GM12801 (cell line): ENCODE data around the gene BLVRA.

ENCODE experiments used
- TF ChIP-seq, protein P1 (sequence below): IDR thresholded peaks from one replicate; pipeline ENCODE4 v1.5.1; 2011; ENCODE audit warnings: control low read depth; ENCODE audit not compliant: insufficient read length; ENCODE audit errors: extremely low read depth

The BLVRA gene

GRCh38 chr7:43792471-43793150 is 34.1 kb downstream of the BLVRA start:
- TF ChIP-seq, protein P1, sequence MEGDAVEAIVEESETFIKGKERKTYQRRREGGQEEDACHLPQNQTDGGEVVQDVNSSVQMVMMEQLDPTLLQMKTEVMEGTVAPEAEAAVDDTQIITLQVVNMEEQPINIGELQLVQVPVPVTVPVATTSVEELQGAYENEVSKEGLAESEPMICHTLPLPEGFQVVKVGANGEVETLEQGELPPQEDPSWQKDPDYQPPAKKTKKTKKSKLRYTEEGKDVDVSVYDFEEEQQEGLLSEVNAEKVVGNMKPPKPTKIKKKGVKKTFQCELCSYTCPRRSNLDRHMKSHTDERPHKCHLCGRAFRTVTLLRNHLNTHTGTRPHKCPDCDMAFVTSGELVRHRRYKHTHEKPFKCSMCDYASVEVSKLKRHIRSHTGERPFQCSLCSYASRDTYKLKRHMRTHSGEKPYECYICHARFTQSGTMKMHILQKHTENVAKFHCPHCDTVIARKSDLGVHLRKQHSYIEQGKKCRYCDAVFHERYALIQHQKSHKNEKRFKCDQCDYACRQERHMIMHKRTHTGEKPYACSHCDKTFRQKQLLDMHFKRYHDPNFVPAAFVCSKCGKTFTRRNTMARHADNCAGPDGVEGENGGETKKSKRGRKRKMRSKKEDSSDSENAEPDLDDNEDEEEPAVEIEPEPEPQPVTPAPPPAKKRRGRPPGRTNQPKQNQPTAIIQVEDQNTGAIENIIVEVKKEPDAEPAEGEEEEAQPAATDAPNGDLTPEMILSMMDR = no peak

GRCh38 chr7:43799605-43800004 is 41.1 kb downstream of the BLVRA start:
- TF ChIP-seq, protein P1 = no peak

- TF ChIP-seq, protein P1 = no peak
Observed at GRCh38 chr7:43803865-43804264, 45.4 kb downstream of the BLVRA start.

DNA sequence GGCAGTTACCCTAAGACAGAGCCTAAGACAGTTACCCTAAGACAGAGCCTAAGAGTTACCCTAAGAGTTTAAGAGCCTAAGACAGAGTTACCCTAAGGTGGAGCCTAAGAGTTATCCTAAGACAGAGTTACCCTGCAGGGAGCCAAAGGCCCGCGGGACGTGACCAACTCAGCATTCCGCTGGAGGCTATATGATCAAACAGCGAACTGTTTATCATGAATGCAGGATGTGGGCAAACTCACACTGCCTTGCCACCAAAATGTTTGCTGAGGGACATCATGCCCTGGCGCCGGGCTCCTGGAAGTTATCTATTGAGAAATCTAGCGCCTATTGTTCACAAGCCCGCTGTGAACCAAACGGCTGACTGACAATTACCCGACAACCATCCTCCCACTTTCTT is 49.9 kb downstream of the BLVRA start:
- TF ChIP-seq, protein P1 = no peak

- TF ChIP-seq, protein P1 = no peak
Observed at GRCh38 chr7:43815373-43815772, 56.9 kb downstream of the BLVRA start.

GRCh38 chr7:43823941-43824340 is 65.5 kb downstream of the BLVRA start:
- TF ChIP-seq, protein P1 = no peak

DNA sequence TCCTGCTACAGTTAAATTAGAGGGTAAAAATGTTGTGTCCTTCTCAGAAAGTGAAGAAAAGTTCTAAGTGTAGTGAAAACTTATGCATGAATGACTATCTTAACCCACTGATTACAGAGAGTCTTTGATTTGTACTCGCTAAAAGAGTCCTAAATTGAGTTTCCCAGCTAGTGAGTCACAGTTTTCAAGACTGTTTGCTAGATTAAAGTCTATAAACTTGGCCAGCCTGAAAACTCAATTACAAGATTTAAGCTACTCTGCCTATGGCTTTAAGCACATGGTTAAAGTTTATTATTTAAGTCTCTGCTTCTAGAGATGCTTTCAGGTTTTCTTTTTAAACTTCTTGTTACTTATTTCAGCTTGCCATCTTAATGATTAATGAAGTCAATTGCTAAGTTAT is 66.5 kb downstream of the BLVRA start:
- TF ChIP-seq, protein P1 = no peak

DNA sequence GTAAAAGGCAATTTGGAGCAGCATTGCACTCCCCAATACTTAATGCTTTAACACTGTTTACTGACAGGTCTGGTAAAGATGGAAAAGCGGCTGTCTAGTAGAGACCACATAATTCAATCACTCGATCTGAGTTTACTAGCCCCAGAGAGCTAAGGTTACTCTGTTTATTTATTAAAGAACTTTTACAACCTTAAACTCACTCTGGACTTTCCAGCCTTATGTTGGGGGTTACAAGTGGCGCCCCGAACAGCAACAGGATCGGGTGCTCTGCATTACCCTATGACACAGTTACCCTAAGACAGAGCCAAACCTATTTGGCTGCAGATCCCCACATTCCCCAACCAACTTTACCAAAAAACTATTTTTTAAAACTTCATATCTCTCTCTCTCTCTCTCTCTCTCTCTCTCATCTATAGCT is 66.9 kb downstream of the BLVRA start:
- TF ChIP-seq, protein P1 = no peak
